Measurements from ENCODE around the gene CES2.

The CES2 gene

GRCh38 chr16:66898933-66899309 is 36.4 kb upstream of the CES2 start:
- no peak overlapping the region for H3K4me3 Mint-ChIP-seq
- no peaks in the 10 kb centered on the region for H3K9me3 Mint-ChIP-seq
- peaks cover 15% of the 10 kb centered on the region for H3K4me1 Mint-ChIP-seq
- H3K27me3 Mint-ChIP-seq = no peaks in the 10 kb centered on the region
- H3K27ac Mint-ChIP-seq = no peak overlapping the region
- no peak for ATAC-seq
- no peaks in the 10 kb centered on the region for H3K36me3 Mint-ChIP-seq

DNA sequence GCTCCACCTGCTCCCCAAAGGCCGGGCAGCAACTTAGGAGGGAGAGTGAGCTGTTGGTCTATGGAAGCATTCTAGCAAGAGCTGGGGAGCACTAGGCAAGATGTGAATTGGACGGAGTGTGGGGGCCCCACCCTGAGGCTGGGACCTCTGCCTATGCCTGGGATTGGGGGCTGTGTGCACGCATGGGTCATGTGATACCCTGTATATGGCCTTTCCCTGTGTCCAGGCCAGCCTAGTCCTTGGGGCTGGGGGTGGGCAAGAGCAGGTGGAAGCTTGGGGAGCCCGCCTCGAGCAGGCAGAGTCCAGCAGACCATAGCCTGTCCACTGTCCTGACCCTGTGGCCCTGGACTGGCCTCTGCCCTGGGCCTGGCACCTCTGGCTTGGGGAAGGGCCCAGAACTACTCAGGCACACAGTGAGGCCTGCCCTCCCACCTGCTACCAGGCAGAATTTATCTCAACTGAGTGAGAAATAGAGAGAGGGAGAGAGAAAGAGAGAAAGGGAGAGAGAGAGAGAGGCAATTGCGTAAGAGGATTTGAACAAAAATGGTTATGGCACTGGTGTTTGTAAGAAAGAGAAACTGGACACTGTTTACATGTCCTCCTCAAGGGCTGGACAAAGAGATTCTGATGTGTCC is 35.9 kb upstream of the CES2 start:
- H3K4me1 Mint-ChIP-seq = peaks cover 15% of the 10 kb centered on the region
- ATAC-seq = no peak
- H3K4me3 Mint-ChIP-seq = no peak overlapping the region
- no peaks in the 10 kb centered on the region for H3K9me3 Mint-ChIP-seq
- no peaks in the 10 kb centered on the region for H3K36me3 Mint-ChIP-seq
- H3K27me3 Mint-ChIP-seq = no peaks in the 10 kb centered on the region
- no peak overlapping the region for H3K27ac Mint-ChIP-seq

DNA sequence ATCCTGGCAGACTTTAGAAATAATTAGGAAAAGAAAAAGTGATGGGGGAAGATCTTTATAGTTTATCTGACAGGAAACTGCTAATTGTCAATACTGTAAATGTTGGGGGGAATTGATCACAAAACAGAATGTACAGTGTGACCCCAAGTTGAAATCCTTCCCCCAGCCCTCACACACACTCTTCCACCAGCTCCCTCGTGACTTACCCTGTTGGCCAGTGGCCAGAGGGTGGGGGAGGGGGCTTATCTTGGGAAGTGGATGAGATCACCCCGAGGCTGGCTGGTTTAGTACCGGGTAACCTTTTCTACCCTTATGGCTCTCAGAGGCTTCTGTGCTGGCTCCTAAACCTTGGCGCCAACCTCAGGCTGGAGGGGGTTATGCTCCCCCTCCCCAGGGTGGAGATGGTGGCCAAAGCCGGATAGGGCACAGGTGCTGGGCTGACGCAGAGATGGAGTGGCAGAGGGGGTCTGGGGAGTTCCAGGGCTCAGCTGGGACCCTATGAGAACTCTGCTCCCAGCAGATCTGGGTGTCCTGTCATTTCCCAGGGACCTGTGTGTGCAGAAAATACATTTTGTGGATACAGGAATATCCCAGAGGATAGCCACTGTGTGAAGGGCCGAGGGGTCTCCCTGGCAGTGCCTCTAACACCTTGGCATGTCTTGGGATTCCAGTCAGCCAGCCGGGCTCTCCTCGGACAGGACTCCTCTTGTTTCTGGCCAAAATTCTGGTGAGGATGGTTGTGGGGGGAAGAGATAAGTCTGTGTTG is 35.2 kb upstream of the CES2 start:
- Mint-ChIP-seq H3K4me3 (no peak overlapping the region), H3K4me1 (peaks cover 10% of the 10 kb centered on the region), H3K27me3 (no peaks in the 10 kb centered on the region), H3K36me3 (no peaks in the 10 kb centered on the region), H3K9me3 (no peaks in the 10 kb centered on the region), H3K27ac (no peak overlapping the region)
- no peak for ATAC-seq

DNA sequence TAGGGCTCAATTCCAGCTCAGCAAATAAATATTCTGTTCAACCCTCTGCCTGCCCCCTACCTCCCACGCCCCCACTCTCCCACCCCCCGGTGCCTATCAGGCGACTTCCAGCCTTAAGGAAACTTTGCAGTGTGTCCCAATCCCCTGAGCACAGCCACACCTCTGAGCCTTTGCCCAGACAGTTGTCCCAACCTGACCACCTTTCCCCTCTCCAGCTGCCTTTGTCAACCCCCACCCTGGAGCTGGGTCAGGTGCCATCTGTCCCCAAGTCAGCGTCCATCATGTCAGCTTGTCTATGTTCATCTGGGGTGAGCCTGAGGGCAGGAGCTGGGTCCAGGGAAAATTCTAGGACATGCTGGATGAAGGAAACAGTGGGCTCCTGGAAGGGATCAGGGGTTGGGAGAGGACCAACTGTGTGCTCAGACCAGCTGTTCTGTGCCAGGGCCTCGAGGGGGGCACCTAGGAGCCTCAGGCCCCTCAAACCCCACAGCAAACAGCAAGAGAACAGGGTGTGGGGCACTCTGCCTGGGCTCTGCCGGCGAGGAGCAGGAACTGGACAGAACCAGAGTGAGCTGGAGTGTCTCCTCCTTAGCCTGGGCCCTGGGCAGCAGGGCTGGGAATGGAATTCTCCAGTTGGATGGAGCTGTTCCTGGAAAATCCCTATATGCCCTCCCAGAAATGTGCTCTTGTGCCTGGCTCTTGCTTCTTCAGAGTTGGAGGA is 34.4 kb upstream of the CES2 start:
- Mint-ChIP-seq H3K4me3 (no peak overlapping the region), H3K27ac (no peak overlapping the region), H3K27me3 (no peaks in the 10 kb centered on the region), H3K4me1 (peaks cover 3% of the 10 kb centered on the region), H3K9me3 (no peaks in the 10 kb centered on the region), H3K36me3 (no peaks in the 10 kb centered on the region)
- no peak for ATAC-seq

- Mint-ChIP-seq H3K4me1 (no peaks in the 10 kb centered on the region), H3K36me3 (no peaks in the 10 kb centered on the region), H3K4me3 (no peak overlapping the region), H3K27ac (no peak overlapping the region), H3K27me3 (no peaks in the 10 kb centered on the region), H3K9me3 (no peaks in the 10 kb centered on the region)
- ATAC-seq = no peak
These were observed 33.7 kb upstream of the CES2 start for GRCh38 chr16:66901626-66902025.

DNA sequence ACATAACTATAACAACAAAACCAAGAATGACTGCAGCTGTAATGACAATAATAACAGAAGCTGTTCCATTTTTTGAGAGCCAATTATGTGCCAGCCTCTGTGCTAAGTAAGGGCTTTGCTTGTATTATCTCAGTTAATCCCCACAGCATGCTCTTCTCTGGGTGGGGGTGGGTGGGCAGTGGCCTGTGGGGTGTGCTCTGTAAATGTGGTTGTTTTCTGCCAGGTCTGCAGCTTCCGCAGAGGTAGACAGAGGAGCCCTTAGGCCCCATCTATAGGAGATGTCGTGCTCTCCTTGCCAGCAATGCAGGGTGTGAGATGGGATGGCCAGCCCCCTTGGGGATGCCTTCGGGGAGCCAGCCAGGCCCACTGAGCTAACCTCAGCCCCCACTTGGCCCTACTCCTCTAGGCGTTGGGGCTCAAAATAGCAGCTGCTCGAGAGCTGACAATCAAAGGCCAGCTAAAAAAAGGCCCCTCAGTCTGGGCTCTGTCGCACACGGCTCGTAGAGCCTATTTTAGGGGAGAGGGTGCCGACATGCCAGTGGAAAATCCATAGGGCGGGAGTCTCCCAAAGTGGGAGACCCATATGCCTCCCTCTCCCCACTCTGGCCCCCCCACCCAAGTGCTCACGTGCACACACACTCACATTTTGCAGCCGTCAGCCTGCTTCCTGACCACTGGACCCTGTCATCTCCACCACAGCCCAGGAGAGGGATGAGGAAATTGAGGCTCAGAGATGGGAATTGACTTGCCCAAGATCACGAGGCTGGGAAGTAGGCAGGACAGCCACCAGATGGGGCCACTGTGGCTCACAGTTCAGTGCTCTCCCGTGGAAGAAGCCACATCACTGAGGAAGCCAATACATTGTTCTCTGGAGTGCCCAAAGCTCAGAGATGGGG is 32.4 kb upstream of the CES2 start:
- Mint-ChIP-seq H3K4me1 (no peaks in the 10 kb centered on the region), H3K4me3 (no peak overlapping the region), H3K9me3 (no peaks in the 10 kb centered on the region), H3K27me3 (peaks cover 3% of the 10 kb centered on the region), H3K36me3 (no peaks in the 10 kb centered on the region), H3K27ac (no peak overlapping the region)
- ATAC-seq = no peak

- no peak for ATAC-seq
- H3K27me3 Mint-ChIP-seq = peaks cover 10% of the 10 kb centered on the region
- no peak overlapping the region for H3K4me3 Mint-ChIP-seq
- no peaks in the 10 kb centered on the region for H3K36me3 Mint-ChIP-seq
- no peak overlapping the region for H3K27ac Mint-ChIP-seq
- H3K4me1 Mint-ChIP-seq = no peaks in the 10 kb centered on the region
- H3K9me3 Mint-ChIP-seq = no peaks in the 10 kb centered on the region
These were observed 31.5 kb upstream of the CES2 start for GRCh38 chr16:66903544-66904427.

GRCh38 chr16:66904428-66904845 is 30.9 kb upstream of the CES2 start:
- Mint-ChIP-seq H3K9me3 (no peaks in the 10 kb centered on the region), H3K36me3 (no peaks in the 10 kb centered on the region), H3K27me3 (peaks cover 10% of the 10 kb centered on the region), H3K27ac (no peak overlapping the region), H3K4me1 (no peaks in the 10 kb centered on the region), H3K4me3 (no peak overlapping the region)
- ATAC-seq = no peak

DNA sequence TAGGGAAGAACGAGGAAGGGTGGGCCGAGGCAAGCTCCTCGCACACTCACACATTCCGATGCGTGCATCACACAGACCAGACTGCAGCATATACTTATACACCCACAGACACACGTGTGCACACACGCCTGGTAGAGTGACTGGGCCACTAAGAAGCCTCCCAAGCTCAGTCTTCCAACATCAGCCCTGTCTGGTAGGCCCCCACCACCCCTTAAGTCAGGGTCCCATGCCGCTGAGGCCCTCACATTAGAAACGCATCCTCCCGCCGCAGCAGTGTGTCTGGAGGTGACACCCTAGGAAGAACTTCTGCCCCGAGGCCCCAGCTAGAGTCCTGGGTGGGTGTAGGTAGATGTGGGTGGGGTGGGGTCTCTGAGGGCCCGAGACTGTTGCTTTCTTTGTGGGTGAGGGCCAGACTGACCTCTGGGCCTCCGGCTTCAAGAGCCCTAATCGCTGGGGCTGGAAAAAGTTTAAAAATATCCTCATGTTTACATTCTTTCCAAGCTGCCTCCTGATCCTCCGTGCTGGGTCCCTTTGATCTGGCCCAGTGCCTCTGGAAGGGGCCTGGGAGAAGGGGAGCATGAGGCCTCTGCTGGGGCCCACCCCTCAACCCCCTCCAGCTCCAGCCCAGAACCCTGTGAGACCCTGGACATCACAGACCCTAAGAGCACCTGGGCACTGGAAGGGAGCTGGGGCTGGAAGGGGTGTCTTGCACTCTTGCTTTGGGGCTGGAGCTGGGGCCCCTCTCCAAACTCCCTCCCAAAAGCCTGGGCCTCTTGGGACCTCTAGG is 30.3 kb upstream of the CES2 start:
- Mint-ChIP-seq H3K4me1 (no peaks in the 10 kb centered on the region), H3K27ac (no peak overlapping the region), H3K36me3 (no peaks in the 10 kb centered on the region), H3K9me3 (no peaks in the 10 kb centered on the region), H3K27me3 (peaks cover 10% of the 10 kb centered on the region), H3K4me3 (no peak overlapping the region)
- ATAC-seq = no peak

GRCh38 chr16:66905633-66906539 is 29.4 kb upstream of the CES2 start:
- no peak for ATAC-seq
- Mint-ChIP-seq H3K27ac (no peak overlapping the region), H3K4me3 (no peak overlapping the region), H3K27me3 (peaks cover 10% of the 10 kb centered on the region), H3K4me1 (no peaks in the 10 kb centered on the region), H3K9me3 (no peaks in the 10 kb centered on the region), H3K36me3 (no peaks in the 10 kb centered on the region)

DNA sequence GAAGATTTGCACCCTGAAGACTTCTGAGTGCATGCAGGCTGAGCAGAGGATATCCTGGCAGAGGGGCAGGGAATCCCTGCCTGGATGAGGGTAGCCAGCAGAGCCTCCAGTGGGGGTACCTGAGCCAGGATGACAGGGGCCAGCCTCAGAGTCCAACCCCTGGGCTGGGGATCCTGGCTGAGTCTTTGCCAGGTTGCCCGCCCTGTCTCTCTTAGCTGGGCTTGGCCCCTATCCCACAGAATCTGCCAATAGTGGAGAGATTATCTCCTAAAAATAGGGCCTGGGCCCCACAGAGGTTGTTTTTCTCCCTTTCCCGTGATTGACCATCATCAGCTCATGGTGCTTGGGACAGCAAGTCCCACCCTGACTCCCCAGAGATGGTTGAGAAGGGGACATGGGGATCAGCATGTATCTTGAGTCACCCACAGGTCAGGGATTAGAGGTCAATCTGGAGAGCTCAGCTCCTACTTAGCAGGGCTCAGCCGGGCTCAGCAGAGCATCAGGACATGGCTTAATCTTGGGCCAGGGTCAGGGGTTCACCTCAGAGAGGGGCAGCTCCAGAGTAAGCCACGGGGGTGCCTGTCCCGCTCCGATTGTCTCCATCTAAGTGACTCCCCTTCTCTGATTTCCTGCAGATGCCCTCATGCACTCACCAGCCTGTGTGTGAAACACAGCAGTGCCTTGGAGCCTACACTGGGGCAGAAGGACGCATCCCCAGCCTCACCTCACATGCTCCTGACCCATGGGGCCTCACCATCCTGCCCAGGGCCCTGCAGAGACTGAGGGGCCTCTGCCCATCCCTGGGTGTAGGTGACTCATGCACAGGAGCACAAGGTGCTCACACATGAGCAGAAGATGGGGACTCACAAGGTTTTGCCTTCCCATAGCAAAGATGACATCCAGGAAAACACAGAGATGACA is 28.1 kb upstream of the CES2 start:
- H3K36me3 Mint-ChIP-seq = no peaks in the 10 kb centered on the region
- no peaks in the 10 kb centered on the region for H3K9me3 Mint-ChIP-seq
- no peaks in the 10 kb centered on the region for H3K4me1 Mint-ChIP-seq
- ATAC-seq = no peak
- peaks cover 19% of the 10 kb centered on the region for H3K27me3 Mint-ChIP-seq
- no peak overlapping the region for H3K27ac Mint-ChIP-seq
- H3K4me3 Mint-ChIP-seq = no peak overlapping the region

DNA sequence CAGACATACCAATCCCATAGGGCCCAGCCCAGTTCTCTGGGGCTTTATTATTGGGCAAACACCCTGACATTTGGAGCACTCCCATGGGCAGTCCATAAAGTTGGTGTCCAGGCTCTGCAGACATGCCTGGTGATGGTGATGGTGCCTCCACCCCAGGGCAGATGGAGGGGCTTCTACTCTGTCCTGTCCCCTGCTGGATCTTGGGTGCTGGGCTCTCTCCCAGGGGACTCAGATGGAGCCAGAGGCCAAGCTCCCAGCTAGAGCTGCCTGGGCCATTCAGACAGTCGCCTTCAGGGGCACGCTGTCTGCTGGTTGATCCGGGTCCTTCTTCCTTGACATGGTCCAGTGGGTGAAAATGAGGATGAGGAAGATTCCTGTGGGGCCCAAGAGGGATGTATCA is 27.2 kb upstream of the CES2 start:
- Mint-ChIP-seq H3K27ac (no peak overlapping the region), H3K4me1 (no peaks in the 10 kb centered on the region), H3K4me3 (no peak overlapping the region), H3K27me3 (peaks cover 21% of the 10 kb centered on the region), H3K36me3 (no peaks in the 10 kb centered on the region), H3K9me3 (no peaks in the 10 kb centered on the region)
- ATAC-seq = no peak

Data from stimulated activated memory B cell treated with anti-CD40 and anti-IgM and Interleukin-4, amounts not matched to agents 10 μg/mL and 1 μg/mL and 100 μg/mL, for 72 hours (primary cell).